HUES48 (cell line): Measurements from ENCODE around the gene TTLL13.
A peak's percentile ranks its signal among the peaks of the same experiment; 100 is the strongest.
"Not testable (repeated sequence)": the region's sequence is repeated elsewhere in the genome, so short reads cannot be mapped to it uniquely, and the experiment has no call there.

Source experiments
- H3K27ac ChIP-seq: one replicate; pipeline ENCODE4 v1.7.0; 2013; ENCODE audit warnings: low read depth, low read length, inconsistent platforms
- H3K27me3 ChIP-seq: 2 replicates; pipeline ENCODE4 v1.6.1; 2013; ENCODE audit warnings: mild to moderate bottlenecking, low read length; ENCODE audit not compliant: control insufficient read depth, insufficient read depth
- H3K36me3 ChIP-seq: 2 replicates; pipeline ENCODE4 v1.6.1; 2013; ENCODE audit warnings: low read length; ENCODE audit not compliant: control insufficient read depth, insufficient read depth
- H3K4me1 ChIP-seq: 2 replicates; pipeline ENCODE4 v1.6.1; 2013; ENCODE audit warnings: mild to moderate bottlenecking, low read length; ENCODE audit not compliant: control insufficient read depth, insufficient read depth
- H3K4me3 ChIP-seq: 2 replicates; pipeline ENCODE4 v1.5.1; 2013; ENCODE audit warnings: mild to moderate bottlenecking, low read depth, low read length
- H3K9ac ChIP-seq: 2 replicates; pipeline ENCODE4 v1.6.1; 2013; ENCODE audit warnings: mild to moderate bottlenecking, low read depth, low read length, moderate library complexity
- H3K9me3 ChIP-seq: 2 replicates; pipeline ENCODE4 v1.6.1; 2013; ENCODE audit warnings: low read length; ENCODE audit not compliant: control insufficient read depth, insufficient read depth

Gene TTLL13

DNA sequence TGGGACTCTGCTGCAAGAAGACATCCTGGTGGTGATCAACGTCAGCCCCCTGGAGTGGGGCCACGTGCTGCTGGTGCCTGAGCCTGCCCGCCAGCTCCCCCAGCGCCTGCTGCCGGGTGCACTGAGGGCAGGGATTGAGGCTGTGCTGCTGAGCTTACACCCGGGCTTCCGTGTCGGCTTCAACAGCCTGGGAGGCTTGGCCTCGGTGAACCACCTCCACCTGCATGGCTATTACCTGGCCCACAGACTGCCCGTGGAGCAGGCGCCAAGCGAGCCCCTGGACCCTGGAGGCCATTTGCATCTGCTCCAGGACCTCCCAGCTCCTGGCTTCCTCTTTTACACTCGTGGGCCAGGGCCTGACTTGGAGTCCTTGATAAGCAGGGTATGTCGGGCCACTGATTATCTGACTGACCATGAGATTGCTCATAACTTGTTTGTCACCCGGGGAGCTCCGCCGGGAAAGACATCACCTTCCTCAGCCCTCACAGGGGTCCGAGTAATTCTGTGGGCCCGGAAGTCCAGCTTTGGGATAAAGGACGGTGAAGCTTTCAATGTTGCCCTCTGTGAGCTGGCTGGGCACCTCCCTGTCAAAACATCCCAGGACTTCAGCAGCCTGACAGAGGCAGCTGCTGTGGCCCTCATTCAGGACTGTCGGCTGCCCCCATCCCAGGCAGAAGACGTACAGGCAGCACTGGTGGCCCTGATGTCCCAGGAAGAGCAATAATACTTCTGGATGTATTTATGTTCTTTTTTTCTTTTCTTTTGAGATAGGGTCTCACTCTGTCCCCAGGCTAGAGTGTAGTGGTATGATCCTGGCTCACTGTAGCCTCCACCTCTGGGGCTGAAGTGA is 7.8 kb upstream of the TTLL13 start:
- no peaks in the 10 kb centered on the region for H3K4me1 ChIP-seq
- H3K4me3 ChIP-seq: no peak overlapping the region
- no peaks in the 10 kb centered on the region for H3K9me3 ChIP-seq
- H3K36me3 ChIP-seq: no peaks in the 10 kb centered on the region
- no peak overlapping the region for H3K27ac ChIP-seq
- H3K9ac ChIP-seq: no peak overlapping the region
- H3K27me3 ChIP-seq: no peaks in the 10 kb centered on the region

DNA sequence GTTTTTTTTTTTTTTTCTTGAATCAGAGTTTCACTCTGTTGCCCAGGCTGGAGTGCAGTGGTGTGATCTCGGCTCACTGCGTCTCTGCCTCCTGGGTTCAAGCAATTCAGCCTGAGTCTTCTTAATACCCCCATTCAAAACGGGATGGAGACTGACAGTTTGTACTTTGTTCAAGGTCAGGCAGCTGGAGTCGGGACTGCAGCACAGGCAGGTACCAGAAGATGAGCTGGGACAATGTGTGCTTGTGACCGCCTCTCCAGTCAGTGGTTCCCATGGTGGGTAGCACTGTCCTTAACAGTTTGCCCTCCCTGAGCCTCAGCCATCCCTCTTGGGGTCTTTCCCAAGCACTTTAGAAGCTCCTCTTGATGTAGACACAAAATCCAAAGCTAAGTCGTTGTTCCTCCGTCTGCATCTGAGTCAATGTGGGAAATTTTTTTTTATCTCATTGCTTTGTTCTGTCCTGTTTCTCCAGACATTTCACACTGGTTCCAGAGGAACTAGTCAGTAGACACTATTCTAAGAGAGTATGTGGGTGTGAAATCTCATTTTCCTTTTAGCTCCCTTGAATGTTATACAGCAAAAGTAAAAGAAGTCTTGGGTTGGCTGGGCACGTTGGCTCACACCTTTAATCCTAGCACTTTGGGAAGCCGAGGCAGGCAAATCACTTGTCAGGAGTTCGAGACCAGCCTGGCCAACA is 5.3 kb upstream of the TTLL13 start:
- no peaks in the 10 kb centered on the region for H3K9me3 ChIP-seq
- H3K27ac ChIP-seq: no peak overlapping the region
- H3K36me3 ChIP-seq: no peaks in the 10 kb centered on the region
- H3K27me3 ChIP-seq: peaks cover 4% of the 10 kb centered on the region; the same call in 1 of the 2 replicates
- H3K4me1 ChIP-seq: no peaks in the 10 kb centered on the region
- H3K4me3 ChIP-seq: no peak overlapping the region
- no peak overlapping the region for H3K9ac ChIP-seq

GRCh38 chr15:90248789-90249202 is 560 bp upstream of the TTLL13 start:
- Histone ChIP-seq H3K9ac (no peak overlapping the region), H3K27ac (no peak overlapping the region), H3K4me1 (no peaks in the 10 kb centered on the region), H3K9me3 (no peaks in the 10 kb centered on the region), H3K4me3 (no peak overlapping the region), H3K27me3 (peaks cover 11% of the 10 kb centered on the region), H3K36me3 (no peaks in the 10 kb centered on the region)

DNA sequence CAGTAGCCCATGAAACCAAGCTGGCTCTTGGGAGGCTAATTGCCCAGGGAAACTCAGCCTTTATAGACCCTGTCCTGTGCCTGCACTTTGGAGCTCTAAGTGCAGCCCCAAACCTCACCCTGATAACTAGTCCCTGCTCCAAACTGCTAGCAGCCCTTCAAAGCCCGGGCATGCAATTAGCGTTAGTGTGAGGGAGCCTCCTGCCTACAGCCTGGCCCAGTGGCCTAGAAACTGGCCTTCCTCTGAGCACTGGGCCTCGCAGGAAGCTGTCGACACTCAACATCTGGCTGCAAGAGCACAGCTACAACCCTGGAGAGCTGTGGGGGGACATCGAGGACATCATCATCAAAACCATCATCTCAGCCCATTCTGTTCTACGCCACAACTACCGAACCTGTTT is 8.4 kb downstream of the TTLL13 start:
- H3K4me1 ChIP-seq: no peaks in the 10 kb centered on the region
- H3K9ac ChIP-seq: no peak overlapping the region
- no peaks in the 10 kb centered on the region for H3K27me3 ChIP-seq
- H3K36me3 ChIP-seq: no peaks in the 10 kb centered on the region
- H3K27ac ChIP-seq: no peak overlapping the region
- H3K4me3 ChIP-seq: no peak overlapping the region
- H3K9me3 ChIP-seq: no peaks in the 10 kb centered on the region

DNA sequence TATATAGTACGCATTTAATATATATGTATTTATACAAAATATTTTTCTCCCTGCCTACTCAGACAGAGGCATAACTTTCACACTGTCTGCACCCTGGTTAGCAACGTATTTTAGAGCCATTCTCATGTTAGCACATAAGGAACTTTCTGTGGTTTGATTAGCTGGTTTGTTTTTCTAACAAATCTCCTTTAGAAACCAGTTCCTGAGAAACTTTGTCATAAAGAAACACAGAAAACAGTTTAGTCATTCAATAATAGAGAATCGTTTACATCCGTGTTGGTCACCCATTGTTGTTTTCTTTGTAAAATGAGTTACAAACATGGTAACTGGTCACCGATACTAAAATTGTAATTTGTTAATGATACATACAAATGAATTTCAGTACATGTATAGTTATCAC is 10.2 kb downstream of the TTLL13 start:
- Histone ChIP-seq H3K36me3 (no peaks in the 10 kb centered on the region), H3K27ac (no peak overlapping the region), H3K27me3 (no peaks in the 10 kb centered on the region), H3K9ac (no peak overlapping the region), H3K9me3 (no peaks in the 10 kb centered on the region), H3K4me3 (no peak overlapping the region), H3K4me1 (0 out of 2 replicates have a peak, but pooled peaks cover 2% of the 10 kb centered on the region)

GRCh38 chr15:90260731-90261130 is 11.4 kb downstream of the TTLL13 start:
- not testable (repeated sequence) for H3K27ac ChIP-seq, H3K4me1 ChIP-seq, H3K9me3 ChIP-seq, H3K36me3 ChIP-seq, H3K9ac ChIP-seq, H3K4me3 ChIP-seq, H3K27me3 ChIP-seq

DNA sequence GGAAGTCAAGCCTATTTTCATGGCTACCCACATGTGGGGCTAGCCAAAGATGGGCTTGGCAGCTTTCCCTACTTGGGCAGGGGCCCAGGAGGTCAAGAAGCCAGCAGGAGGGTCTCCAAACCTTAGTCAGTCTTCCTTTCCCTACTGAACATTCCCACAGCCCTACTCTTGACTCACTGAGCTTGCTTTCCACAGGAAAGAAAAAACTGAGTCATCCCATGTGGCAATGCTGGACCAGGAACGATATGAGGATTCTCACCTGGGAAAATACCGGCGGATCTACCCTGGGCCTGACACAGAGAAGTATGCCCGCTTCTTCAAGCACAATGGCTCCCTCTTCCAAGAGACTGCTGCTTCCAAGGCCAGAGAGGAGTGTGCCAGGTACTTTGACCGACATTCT is 12.5 kb downstream of the TTLL13 start:
- Histone ChIP-seq H3K27me3 (no peaks in the 10 kb centered on the region), H3K27ac (no peak overlapping the region), H3K9me3 (no peaks in the 10 kb centered on the region), H3K4me3 (no peak overlapping the region), H3K9ac (no peak overlapping the region), H3K4me1 (peaks cover 7% of the 10 kb centered on the region; the same call in 1 of the 2 replicates), H3K36me3 (peaks cover 2% of the 10 kb centered on the region; the same call in 1 of the 2 replicates)

DNA sequence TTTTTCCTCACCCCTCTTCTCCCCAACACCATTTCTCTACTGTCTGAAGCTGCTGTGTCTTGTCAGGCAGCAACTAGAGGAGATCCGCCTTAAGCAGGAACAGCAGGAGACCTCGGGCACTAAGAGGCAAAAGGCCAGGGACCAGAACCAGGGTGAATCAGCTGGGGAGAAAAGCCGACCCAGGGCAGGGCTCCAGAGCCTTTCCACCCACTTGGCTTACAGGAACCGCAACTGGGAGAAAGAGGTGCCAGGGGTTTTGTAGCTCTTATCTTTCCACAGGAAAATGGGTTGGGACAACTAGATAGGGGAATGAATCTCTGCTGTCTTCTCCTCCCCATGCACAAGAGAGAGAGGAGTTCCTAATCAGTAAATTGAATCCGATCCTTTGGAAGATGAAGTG is 13.1 kb downstream of the TTLL13 start:
- H3K9me3 ChIP-seq: no peaks in the 10 kb centered on the region
- H3K4me3 ChIP-seq: no peak overlapping the region
- H3K36me3 ChIP-seq: peaks cover 8% of the 10 kb centered on the region
- no peak overlapping the region for H3K27ac ChIP-seq
- no peaks in the 10 kb centered on the region for H3K27me3 ChIP-seq
- no peak overlapping the region for H3K9ac ChIP-seq
- H3K4me1 ChIP-seq: peaks cover 13% of the 10 kb centered on the region

GRCh38 chr15:90264671-90265070 is 15.3 kb downstream of the TTLL13 start:
- Histone ChIP-seq H3K9me3 (no peaks in the 10 kb centered on the region), H3K4me3 (peak overlapping the region; percentile 97), H3K9ac (peak overlapping the region; percentile 81; the same call in 1 of the 2 replicates), H3K4me1 (peaks cover 22% of the 10 kb centered on the region), H3K27ac (peak overlapping the region; percentile 95), H3K27me3 (no peaks in the 10 kb centered on the region), H3K36me3 (peaks cover 20% of the 10 kb centered on the region)

DNA sequence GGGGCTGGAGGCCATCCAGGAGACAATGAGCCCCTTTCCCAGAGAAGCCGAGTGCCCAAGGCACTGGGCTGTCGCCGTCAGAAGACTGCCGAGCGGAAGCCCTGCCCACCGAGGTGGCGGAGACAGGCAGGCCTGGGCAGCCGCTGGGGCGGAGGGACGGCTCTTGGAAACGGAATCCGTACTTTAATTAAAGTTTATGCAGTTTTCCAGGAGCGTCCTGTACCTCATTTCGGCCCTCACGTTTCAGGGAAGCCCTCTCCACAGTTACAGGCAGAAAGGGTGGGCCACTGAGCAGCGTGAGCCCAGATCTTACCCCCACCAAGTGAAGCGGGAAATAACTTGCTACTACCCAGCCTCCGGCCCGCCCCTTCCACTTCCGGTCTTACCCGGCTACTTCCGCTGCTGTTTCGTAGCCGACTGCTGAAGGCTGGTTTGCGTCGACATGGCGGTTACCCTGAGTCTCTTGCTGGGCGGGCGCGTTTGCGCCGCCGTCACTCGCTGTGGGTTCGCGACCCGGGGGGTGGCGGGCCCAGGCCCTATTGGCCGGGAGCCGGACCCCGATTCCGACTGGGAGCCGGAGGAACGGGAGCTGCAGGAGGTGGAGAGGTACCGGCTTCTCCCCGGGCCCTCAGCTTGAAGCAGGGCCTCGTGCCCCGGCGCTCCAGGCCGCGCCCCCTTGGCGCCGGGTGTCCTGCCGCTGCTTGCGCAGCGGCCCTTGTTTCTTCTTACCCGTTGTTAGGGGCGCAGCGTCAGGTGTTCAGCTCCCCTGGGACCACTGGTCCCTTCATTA is 16.1 kb downstream of the TTLL13 start, which contains the start of gene NGRN:
TSS of gene NGRN (plus strand) at position 402 of the 790 bp plus-strand sequence. CDS start at position 443, 41 bp downstream.
- Histone ChIP-seq H3K4me1 (peaks cover 22% of the 10 kb centered on the region), H3K4me3 (peak within 1 kb of the TSS; percentile 97), H3K9me3 (no peaks in the 10 kb centered on the region), H3K9ac (peak within 1 kb of the TSS; percentile 81), H3K27me3 (no peaks in the 10 kb centered on the region), H3K36me3 (peaks cover 28% of the 10 kb centered on the region), H3K27ac (peak within 1 kb of the TSS; percentile 95)
